ENCODE data around the gene FLVCR1.
A peak's percentile ranks its signal among the peaks of the same experiment; 100 is the strongest.

The FLVCR1 gene

DNA sequence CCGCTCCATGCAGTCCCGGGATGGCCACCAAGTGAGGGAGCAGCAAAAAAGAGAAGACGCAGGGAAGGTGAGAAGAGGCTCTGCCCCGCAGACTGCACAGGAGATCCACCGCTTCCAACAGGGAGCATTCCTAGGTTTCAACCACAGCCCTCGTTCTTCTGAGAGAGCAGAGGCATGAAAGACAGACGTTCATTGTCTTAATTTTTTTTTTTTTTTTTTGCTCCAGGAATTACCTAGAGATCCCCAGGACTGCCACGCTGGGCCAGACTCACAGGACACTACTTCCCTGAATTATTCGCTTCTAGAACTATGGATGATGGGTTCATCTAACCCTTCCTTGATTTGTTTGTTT lies 59.0 kb downstream of the FLVCR1 start:
- no peak for DNase-seq (ENCODE audit: low read depth in 2 of 2)
- no peak overlapping the region for H3K4me3 ChIP-seq (replicated peaks in 1 of 2; ENCODE audit: low read depth in 2 of 2, low read length in 2 of 2)
- TF ChIP-seq, protein P1, sequence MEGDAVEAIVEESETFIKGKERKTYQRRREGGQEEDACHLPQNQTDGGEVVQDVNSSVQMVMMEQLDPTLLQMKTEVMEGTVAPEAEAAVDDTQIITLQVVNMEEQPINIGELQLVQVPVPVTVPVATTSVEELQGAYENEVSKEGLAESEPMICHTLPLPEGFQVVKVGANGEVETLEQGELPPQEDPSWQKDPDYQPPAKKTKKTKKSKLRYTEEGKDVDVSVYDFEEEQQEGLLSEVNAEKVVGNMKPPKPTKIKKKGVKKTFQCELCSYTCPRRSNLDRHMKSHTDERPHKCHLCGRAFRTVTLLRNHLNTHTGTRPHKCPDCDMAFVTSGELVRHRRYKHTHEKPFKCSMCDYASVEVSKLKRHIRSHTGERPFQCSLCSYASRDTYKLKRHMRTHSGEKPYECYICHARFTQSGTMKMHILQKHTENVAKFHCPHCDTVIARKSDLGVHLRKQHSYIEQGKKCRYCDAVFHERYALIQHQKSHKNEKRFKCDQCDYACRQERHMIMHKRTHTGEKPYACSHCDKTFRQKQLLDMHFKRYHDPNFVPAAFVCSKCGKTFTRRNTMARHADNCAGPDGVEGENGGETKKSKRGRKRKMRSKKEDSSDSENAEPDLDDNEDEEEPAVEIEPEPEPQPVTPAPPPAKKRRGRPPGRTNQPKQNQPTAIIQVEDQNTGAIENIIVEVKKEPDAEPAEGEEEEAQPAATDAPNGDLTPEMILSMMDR (IDR thresholded peaks at IDR 0.05; ENCODE audit: low read depth, low read length): no peak

DNA sequence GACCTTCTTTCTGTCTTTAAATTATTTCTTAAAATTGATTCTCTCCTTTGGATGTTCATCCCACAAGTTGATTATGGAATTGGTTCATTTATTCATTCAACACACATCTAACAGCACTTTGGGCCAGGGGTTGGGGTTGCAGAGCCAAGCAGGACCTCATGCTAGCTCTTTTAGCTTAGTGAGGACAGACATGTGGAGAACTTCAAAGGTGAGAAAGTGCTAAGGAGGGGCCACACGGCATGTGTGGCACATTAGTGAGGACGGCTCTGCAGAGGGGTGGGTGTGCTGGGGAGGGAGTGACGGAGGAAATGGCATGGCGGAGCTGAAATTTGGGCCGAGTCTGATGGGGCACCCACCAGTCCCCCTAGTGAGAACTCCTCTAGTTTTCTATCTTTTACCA lies 59.8 kb downstream of the FLVCR1 start:
- no peak overlapping the region for H3K4me3 ChIP-seq (replicated peaks in 1 of 2; ENCODE audit: low read depth in 2 of 2, low read length in 2 of 2)
- TF ChIP-seq, protein P1 (IDR thresholded peaks at IDR 0.05; ENCODE audit: low read depth, low read length): no peak
- no peak for DNase-seq (ENCODE audit: low read depth in 2 of 2)

DNA sequence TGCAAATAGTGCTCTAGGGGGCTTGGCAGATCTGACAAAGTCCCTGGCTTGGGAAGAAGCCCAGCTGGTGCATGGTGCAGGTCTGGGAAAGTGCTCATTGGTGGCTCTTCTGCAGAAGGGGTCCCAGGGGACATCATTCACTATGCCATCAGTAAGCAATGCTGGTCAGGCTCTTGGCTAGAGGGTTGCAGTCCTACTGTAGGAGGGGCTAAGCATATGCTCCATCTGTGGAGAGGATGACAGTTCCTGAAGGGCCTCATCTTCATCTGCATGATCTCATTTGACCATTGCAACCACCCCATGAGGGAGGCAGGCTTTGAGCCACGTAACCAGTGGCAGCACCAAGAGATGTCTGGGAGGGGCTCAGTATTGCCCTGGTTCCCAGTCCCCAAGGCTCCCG lies 60.7 kb downstream of the FLVCR1 start:
- DNase-seq (ENCODE audit: low read depth in 2 of 2): no peak
- TF ChIP-seq, protein P1 (IDR thresholded peaks at IDR 0.05; ENCODE audit: low read depth, low read length): no peak
- no peak overlapping the region for H3K4me3 ChIP-seq (replicated peaks in 1 of 2; ENCODE audit: low read depth in 2 of 2, low read length in 2 of 2)

DNA sequence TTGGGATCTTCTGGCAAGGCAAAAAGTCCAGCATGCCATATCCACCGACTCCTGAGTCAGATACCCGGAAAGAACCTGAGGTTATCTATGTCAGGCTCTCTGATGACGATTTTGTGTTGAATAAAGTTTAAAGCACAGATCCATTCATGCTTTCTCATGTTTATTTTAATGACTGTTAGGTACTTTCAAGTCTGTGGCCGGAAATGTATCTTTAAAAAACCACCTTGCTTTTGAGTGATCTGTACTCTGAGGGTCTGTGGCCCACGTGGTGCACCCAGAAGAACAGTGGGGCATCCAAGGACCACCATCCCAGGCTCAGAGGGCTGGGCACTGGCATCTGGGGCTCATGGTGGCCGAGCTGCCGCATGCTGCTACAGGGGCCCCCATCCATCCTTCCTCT lies 62.2 kb downstream of the FLVCR1 start:
- H3K4me3 ChIP-seq (replicated peaks in 1 of 2; ENCODE audit: low read depth in 2 of 2, low read length in 2 of 2): no peak overlapping the region
- DNase-seq (ENCODE audit: low read depth in 2 of 2): no peak
- TF ChIP-seq, protein P1 (IDR thresholded peaks at IDR 0.05; ENCODE audit: low read depth, low read length): no peak

DNA sequence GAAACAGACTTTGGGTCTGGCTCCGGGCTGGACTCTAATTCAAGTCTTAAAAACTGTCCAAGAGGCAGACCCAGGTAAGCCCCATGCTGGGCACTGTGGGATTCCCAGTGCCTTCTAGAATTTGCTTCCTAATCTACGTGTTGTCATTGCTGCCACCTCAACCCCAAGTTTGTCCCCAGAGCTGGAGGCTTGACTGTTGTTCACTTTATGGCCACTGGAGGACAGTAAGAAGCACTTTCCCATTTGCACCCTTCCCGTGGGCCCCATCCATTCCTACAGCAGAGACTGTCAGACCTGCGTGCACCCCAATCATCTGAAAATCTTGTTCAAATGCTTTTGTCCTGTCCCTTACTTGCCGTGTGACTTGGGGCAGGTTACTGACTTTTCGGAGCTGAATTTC lies 62.8 kb downstream of the FLVCR1 start:
- TF ChIP-seq, protein P1 (IDR thresholded peaks at IDR 0.05; ENCODE audit: low read depth, low read length): peak; percentile 43
- no peak for DNase-seq (ENCODE audit: low read depth in 2 of 2)
- no peak overlapping the region for H3K4me3 ChIP-seq (replicated peaks in 1 of 2; ENCODE audit: low read depth in 2 of 2, low read length in 2 of 2)

DNA sequence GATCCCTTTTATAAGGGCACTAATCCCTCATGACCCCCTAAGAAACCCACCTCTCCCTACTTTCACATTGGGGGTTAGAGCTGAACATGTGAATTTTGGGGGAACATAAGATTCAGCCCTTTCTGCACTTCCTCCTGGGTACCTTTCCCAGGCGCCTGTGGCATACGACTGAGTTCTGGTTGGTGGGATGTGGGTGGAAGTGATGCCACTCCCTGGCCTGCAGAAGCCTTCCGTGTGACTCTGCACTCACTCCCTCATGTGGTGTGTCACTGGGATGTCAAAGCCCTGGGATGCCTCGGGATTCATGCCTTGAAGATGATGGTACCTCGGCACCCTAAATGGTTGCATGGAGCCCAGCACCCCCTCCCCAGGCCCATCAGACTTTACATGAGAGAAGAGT lies 63.9 kb downstream of the FLVCR1 start:
- TF ChIP-seq, protein P1 (IDR thresholded peaks at IDR 0.05; ENCODE audit: low read depth, low read length): no peak
- DNase-seq (ENCODE audit: low read depth in 2 of 2): no peak
- no peak overlapping the region for H3K4me3 ChIP-seq (replicated peaks in 1 of 2; ENCODE audit: low read depth in 2 of 2, low read length in 2 of 2)

DNA sequence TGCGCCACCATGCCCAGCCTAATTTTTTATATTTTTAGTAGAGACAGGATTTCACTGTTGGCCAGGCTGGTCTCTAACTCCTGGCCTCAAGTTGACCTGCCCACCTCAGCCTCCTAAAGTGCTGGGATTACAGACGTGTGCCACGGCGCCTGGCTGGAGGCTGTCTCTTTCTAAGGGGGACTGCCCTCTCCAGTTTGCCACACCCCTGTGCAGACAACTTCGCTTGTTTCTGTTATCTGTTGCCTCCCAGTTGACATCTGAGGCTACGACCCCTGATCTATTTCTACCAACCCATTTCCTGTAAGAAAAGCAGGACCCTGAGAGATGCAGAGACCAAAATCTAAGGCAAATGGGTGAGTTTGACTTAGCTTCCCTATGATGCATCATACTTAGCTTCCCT lies 68.3 kb downstream of the FLVCR1 start:
- no peak for DNase-seq (ENCODE audit: low read depth in 2 of 2)
- H3K4me3 ChIP-seq (replicated peaks in 1 of 2; ENCODE audit: low read depth in 2 of 2, low read length in 2 of 2): no peak overlapping the region
- TF ChIP-seq, protein P1 (IDR thresholded peaks at IDR 0.05; ENCODE audit: low read depth, low read length): no peak

Data from cardiac fibroblast (primary cell).